GM21515 (cell line): ENCODE data around the gene EFCAB10.
A peak's percentile ranks its signal among the peaks of the same experiment; 100 is the strongest.
"Not testable (repeated sequence)": the region's sequence is repeated elsewhere in the genome, so short reads cannot be mapped to it uniquely, and the experiment has no call there.

Experiments
- ATAC-seq: cut with Tn5 transposase; IDR thresholded peaks from one replicate; pipeline ENCODE4 v1.9.1; 2021; ENCODE audit not compliant: unreplicated experiment

EFCAB10 gene

DNA sequence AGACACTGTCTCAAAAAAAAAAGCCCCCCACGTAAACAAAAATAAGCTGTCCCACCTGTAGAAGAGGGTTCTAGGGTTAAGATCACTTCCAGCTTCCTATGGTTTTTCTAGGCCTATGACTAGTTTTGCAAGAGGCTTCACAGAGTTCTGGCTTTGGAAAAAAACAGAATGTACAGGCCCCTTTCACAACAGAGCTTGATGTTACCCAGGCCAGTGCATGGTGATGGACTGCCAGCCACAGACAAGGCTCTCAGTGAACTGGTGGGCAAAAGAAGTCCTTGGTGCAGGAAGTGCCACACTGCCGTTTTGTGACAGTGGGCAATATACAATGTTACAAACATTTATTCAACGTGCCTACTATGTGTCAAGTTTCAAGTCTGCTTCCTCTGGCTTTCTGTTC lies 18.3 kb upstream of the EFCAB10 start:
- no peak for ATAC-seq

DNA sequence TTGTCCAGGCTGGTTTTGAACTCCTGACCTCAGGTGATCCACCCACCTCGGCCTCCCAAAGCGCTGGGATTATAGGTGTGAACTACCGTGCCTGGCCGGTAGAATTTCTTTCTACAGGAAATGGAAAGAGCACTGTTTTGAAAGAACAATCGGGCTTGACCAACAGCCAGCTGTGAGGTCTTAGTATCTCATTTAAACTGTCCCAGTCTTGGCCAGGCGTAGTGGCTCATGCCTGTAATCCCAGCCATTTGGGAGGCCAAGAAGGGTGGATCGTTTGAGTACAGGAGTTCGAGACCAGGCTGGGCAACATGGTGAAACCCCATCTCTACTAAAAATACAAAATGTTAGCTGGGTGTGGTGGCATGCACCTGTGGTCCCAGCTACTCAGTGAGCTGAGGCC lies 17.8 kb upstream of the EFCAB10 start:
- ATAC-seq, result not testable (repeated sequence)

DNA sequence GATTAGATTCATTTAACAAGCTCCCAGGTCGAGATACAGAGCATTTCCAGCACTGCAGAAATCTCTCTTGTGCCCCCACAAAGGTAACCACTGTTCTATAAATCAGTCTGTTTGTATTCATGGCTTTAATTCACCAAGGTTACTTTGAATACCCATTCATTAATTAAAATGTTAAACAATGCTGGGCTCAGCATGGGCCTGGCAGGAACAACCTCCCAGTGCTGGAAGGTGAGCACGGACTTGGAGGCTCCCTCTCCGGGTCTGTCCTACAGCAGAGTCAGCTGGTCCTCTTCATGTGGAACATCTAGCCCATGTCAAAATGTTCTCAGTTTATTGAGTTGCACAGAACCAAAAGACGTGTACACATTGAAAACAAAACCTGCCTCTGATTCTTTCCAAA lies 15.6 kb upstream of the EFCAB10 start:
- ATAC-seq, result no peak

DNA sequence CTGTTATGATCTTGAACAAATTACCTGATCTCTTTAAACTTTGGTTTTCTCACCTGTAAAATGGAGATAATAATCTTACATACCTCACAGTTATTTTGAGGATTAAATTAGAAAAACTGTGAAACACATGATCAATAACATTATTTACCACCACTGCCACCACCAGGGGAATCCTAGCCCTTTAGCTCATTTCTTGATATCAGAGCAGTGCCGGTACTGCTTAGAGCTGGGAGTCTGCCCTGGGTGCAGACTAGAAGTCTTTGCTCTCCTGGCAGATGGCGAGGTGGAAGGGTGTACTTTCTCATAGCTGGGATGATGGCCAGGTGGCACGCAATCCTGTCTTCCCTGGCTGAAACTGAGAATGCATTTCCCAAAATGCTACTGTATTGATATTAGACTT lies 12.7 kb upstream of the EFCAB10 start:
- ATAC-seq, result no peak

DNA sequence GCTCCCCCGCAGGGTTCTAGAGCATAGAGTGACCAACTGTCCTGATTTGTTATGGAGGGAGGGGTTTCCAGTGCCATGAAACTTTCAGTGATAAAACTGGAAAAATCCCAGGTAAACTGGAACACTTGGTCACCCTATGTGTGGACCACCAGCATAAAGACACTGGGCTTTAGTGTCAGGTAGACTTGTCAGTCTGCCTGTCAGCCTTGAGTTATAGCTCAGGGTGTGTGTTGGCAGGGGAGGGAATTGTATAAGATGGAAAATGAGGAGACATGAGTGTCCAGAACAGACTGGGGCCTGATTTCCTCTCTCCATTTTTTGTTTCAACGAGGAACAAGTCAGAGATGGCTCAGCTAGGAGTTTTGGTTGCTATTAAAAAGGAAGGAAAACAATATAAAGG lies 10.2 kb upstream of the EFCAB10 start:
- no peak for ATAC-seq

DNA sequence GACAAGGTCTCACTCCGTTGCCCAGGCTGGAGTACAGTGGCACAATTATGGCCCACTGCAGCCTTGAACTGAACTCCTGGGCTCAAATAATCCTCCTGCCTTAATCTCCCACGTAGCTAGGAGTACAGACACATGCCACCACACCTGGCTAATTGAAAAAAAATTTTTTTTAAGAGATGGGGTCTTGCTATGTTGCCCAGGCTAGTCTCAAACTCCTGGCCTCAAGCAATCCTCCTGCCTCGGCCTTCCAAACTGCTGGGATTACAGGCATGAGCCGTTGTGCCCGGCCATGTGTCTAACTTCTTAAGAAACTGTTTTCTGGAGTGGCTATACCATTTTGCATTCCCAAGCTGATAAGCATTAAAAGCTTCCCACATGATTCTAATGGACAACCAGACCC lies 9.5 kb upstream of the EFCAB10 start:
- ATAC-seq, result no peak

DNA sequence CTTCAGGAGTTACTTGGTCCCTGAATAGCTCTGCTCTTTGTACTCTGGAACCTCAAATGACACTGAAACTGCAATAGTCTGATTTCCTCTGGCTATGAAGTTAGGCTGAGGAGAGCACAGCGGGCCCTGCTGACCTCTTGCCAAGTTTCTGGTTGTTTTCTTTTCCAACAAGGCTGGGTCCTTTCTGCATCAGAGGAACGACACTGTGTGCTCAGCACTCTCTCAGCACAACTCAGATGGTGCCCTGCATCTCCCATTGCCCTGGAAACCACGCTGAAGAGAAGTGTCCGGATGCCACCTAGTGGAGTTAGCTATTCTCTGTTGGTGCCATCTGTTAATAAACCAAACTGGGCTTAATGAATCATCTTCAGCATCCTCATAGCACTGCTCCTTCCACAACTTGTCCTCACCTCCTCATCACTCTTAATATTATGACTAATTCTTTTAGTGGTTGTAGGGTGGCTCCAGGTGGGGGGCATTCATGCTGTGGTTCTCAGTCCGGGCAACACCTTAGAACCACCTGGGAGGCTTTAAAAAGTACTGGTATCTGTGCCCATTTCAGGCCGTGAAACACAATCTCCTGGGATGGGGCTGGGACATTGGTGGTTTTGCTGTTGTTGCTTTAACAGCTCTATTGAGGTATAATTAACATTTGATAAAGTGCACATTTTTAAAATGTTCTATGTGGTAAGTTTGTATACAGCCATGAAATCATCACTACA lies 8.2 kb upstream of the EFCAB10 start:
- ATAC-seq, result peak; percentile 73

DNA sequence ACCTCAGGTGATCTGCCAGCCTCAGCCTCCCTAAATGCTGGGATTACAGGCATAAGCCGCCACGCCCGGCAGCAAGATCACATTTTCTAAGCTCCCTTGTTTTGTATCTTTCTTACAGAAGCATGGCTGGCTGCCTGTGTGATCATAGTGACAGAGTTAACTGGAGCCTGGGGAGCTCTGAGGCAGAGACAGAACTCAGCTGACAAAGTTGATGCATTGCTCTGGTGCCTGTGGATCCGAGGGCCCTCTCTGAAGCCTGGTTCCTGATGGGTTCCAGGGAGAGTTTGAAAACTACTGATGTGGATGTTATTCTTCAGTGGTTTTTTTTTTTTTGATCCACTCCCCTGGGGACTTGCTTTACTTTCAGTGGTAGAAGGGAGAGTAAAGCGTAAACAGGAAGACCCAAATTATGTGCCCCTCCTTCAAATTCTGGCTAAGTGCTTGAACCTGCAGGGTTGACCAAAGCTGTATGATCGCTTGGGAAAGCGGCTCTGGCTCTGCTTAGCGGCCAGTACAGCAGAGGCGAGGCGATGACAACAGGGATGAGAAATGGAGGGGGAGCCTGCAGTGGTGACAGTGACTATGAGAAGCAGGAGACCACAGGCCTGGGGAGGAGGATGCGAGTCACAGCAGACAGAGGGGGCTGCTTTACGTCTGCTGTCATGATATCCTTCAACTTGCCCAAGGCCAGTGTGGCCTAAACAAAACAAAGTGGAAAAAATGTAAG lies 6.8 kb upstream of the EFCAB10 start:
- ATAC-seq, result no peak

DNA sequence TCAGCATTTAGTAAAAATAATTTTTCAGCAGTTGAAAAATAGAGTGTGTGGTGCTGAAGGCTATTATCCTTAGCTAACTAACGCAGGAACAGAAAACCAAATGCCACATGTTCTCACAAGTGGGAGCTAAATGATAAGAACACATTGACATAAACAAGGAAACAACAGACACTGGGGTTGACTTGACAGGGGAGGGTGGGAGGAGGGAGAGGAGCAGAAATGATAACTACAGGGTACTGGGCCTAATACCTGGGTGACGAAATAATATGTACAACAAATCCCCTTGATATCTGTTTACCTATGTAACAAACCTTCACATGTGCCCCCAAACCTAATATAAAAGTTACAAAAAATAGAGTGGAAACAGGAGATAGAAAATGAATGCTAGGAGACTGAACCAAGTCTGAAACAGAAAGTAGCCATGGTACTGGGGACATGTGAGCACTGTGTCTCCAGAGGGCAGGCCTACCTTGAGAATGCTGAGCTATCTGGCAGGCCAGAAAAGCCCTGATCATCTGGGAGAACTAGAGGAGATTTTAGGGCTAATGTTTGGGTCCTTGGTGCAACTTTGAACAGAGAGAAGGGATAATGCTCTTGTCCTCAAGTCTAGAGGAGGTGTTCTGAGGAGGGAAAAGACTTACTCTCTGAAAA lies 4.7 kb upstream of the EFCAB10 start:
- ATAC-seq, result no peak

DNA sequence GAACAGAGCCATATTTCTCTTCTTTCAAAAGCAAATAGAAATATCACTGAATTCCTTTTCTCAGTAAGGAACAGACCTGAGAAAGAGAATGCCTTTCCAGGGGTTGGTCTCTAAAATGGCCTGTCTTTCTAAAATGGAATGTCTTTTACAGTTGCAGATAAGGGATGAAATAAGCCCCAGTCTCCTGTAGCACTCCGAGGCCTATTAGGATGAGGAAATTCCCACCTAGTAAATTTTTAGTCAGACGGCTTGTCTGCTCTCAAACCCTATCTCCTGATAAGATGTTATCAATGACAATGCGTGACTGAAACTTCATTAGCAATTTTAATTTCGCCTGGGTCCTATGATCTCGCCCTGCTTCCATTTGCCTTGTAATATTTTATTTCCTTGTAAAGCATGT lies 2.9 kb upstream of the EFCAB10 start:
- ATAC-seq, result no peak

DNA sequence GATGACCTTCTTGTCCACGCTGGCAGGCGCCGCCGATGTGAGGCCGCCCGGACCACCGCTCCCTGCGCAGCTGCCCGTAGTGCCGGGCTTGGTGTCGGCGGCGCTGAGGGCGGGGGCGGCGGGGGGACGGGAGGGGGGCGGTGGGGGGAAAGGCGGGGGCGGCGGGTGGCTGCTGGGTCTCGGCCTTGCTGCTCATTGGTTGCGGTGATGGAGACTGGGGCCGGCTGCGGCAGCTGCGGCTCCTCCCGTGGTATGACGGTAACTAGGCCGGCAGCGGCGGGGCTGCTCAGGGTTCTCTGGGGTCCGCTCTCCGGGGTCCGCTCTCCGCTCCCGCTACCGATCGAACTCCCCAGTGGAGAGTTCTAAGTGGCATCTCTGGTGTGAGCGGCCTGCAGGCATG lies 1.8 kb upstream of the EFCAB10 start:
- no peak for ATAC-seq

DNA sequence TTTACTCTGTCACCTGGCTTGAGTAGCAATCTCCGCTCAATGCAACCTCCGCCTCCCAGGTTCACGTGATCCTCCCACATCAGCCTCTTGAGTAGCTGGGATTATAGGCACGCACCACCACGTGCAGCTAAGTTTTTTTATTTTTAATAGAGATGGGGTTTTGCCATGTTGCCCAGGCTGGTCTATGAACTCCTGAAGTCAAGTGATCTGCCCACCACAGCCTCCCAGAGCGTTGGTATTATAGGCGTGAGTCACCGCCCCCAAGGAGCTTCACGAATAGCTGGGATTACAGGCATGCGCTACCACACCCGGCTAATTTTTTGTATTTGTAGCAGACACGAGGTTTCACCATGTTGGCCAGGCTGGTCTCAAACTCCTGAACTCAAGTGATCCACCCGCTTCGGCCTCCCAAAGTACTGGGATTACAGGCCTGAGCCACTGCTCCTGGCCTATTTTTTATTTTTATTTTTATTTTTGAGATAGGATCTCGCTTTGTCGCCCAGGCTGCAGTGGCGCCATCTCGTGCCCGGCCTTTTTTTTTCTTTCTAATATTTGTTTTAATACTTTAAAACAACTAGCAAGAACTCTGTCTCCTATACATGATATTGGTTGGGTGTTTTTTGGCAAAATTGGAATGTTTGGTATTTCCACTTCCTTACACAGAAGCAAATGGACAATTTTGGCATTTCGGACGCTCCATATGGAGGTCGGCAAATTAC lies 1.1 kb downstream of the EFCAB10 start:
- no peak for ATAC-seq

DNA sequence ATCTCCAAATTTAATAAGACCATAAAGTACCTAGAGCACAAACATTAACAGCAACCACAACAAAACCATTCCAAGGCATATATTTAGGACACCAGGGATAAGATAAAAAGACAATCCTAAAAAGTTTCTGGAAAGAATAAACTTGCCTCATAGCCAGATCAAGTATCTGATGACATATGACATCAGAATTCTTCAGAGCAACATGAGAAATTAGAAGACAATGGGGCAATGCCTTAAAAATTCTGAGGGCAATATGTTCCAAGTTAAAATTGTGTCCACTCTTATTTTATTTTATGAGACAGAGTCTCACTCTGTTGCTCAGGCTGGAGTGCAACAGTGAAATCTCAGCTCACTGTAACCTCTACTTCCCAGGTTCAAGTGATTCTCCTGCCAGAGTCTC lies 2.8 kb downstream of the EFCAB10 start:
- no peak for ATAC-seq

DNA sequence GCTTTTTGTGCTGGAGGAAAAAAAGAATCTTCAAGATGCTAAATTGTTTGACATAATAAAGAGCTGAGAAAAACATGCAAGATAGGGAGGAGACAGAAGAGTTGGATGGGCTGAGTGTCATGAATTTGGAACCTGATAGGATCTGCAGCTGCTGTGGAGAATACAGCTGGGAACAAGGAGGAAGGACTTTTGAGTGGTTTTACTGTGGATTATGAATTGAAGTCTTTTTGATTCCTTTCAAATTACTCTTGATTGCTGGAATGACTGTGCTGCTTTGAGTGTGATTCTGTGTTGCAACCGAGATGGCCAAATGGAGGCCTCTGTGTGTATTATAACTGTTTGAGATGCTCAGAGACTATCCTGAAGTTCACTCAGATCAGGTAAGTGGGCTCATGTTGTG lies 4.0 kb downstream of the EFCAB10 start:
- ATAC-seq, result no peak

DNA sequence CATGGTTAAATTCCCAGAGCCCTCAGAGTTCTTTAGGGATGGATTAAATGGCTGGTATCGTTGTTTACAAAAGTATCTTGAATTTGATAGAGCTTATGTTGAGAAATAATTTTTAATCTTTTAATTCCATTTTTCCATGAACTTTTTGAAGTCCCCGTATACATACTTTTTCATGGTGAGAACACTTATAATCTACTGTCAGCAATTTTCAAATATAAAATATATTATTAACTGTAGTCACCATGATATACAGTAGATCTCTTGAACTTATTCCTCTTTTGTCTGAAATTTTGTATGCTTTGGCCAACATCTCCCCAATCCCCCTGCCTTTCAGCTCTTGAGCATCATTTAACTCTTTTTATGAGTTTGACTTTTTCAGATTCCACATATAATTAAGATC lies 9.4 kb downstream of the EFCAB10 start:
- no peak for ATAC-seq

DNA sequence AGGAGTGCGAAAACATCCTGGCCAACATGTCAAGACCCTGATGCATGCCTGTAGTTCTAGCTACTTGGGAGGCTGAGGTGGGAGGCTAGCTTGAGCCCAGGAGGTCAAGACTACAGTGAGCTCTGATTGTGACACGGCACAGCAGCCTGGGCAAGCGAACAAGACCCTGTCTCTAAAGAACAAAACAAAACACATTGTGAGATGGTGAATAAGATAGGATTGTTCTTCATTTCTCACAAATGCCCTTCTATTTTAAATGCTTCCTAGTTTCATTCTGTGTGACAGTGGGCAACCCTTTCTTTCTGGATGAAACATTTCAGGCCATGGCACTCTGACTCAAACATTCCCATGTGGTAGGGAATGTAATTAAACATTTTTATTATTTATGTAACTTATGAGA lies 13.5 kb downstream of the EFCAB10 start:
- no peak for ATAC-seq

DNA sequence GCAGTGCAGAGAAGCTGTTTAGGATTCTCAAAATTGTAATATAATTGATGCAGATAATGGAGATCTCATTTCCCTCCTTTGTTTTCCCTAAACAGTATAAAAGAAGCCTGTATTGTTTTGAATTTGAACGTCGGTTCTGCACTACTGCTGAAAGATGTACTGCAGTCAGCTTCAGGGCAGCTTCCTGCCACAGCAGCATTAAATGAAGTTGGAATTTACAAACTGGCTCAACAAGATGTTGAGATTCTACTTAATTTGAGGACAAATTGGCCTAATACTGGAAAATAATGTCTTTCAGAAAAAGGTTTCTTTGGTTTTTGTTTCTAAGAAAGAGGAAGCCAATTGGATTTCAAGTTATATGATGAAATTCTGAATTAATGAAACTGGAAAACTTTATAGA lies 14.3 kb downstream of the EFCAB10 start:
- ATAC-seq, result no peak

DNA sequence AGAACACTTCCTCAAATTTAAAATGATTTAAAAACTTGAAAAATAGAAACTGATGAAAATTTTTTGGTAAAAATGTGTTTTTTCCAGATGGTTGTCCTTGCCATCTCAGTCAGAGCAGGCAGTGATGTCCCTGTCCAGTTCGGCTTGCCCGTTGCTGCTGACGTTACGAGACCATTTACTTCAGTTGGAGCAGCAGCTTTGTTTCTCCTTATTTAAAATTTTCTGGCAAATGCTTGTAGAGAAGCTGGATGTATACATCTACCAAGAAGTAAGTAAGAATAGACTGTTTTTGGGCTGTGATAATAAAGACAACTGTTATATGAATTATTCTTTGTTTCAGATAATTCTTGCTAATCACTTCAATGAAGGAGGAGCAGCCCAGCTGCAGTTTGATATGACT lies 16.1 kb downstream of the EFCAB10 start:
- no peak for ATAC-seq

DNA sequence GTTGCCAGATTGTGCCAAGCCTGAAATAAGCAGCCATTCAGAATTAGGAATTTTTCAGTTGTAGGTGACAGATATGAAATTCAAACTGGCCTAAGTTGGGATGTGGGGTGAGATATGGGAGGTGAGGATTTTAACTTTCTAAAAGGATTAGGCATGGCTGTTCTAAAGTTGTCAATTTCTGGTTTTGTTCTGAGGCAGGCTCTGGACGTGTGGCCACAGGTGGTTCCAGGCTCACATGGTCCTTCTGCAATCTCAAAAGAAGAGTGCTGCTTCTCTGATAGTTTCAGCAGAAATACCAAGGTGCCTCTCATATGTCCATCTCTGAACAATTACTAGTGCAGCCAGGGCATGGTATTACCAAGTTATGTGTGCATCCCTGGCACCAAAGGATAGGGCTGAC lies 21.4 kb downstream of the EFCAB10 start:
- ATAC-seq, result no peak

DNA sequence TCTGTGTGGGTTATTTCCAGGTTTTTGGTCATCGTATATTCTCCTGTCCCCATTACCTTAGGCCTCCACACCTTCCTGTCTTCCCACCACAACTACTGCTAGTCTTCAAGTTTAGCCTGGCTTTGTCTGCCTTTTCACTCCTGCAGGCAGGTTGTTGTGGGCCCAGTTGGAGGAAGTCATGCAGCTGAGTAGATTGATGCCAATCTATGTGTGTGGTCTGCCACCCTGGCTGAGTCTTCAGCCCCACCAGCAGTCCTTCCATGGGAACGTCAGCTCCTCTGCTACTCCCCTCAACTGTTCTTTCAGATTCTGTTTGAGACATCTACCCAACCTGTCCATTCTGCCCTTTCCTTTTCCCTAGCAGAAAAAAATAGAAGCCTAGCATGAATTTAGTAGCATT lies 43.0 kb downstream of the EFCAB10 start:
- ATAC-seq, result no peak

DNA sequence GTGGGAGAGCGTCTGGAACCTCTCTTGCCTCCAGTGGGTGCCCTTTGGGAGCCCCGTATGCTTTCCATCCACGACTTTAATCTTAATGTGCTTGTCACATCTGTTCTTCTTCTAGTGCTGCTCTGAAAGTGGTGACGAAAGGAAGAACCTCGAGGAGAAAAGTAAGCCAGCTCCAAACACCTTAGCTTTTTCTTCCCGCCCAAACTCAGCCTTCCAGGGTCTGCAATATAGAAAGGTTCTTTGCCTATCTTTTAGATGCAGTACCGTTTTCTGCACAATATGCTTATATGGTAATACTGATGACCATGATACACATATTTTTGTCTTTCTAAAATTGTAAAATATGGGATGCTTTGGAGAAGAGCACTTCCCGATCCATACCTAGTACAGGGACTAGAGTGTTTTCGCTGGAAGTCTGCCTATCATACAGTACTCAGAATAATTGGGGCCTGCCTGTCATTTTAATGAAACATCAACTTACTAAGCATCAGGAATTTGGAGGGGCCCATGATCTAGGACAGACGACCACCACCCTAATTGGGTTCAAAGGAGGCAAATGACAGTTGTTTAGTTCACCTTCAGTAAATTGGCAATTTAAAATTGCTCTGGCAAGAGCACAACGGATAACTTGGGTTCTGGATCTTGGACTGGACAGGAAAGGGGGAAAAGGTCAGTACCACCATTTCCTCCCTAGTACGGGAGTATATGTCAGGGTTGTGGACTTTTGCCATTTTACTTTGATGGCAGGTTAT lies 48.4 kb downstream of the EFCAB10 start:
- ATAC-seq, result no peak
